Neural crest cell (in vitro differentiated cells): Measurements from ENCODE around the gene BMAL1. TPM values are rescaled to one million over a fixed set of nuclear protein-coding genes. Genes with fewer than 3 reads are reported as not detected.

Experiments
- DNase-seq: peaks from one replicate; pipeline ENCODE4 v3.0.0; 2021; ENCODE audit warnings: low read depth, mixed read lengths, low spot score
- H3K27ac Mint-ChIP-seq: one replicate; pipeline ENCODE4 v1.8.0; 2021; ENCODE audit warnings: mild to moderate bottlenecking, mixed read lengths; ENCODE audit not compliant: unreplicated experiment
- H3K27me3 Mint-ChIP-seq: 2 replicates; pipeline ENCODE4 v1.8.0; 2021; ENCODE audit warnings: low read depth, mild to moderate bottlenecking, mixed read lengths
- H3K36me3 Mint-ChIP-seq: 2 replicates; pipeline ENCODE4 v1.8.0; 2021; ENCODE audit warnings: low read depth, mild to moderate bottlenecking, mixed read lengths
- H3K4me1 Mint-ChIP-seq: 2 replicates; pipeline ENCODE4 v1.8.0; 2021; ENCODE audit warnings: mixed read lengths
- H3K4me3 Mint-ChIP-seq: one replicate; pipeline ENCODE4 v1.8.0; 2021; ENCODE audit warnings: mild to moderate bottlenecking, mixed read lengths
- H3K9me3 Mint-ChIP-seq: 2 replicates; pipeline ENCODE4 v1.8.0; 2021; ENCODE audit warnings: mixed read lengths
- CTCF ChIP-seq: fragments of 200-600 bp; sonication (generic); conservative IDR thresholded peaks from 2 replicates; pipeline ENCODE4 v1.5.0; 2021; ENCODE audit warnings: antibody characterized with exemption, mild to moderate bottlenecking
- total RNA-seq: library from RNA; stranded (reverse); gene quantifications from 2 replicates; pipeline ENCODE4 v1.2.1, GENCODE V29; 2021

BMAL1 gene
- total RNA-seq, 1 donor from 2014 or later, result 5.1 TPM

- no peaks in the 10 kb centered on the region for H3K27me3 Mint-ChIP-seq
- TF ChIP-seq CTCF, result no peak
- H3K36me3 Mint-ChIP-seq, result no peaks in the 10 kb centered on the region
- H3K4me3 Mint-ChIP-seq, result no peak overlapping the region
- H3K4me1 Mint-ChIP-seq, result peaks cover 26% of the 10 kb centered on the region
- no peaks in the 10 kb centered on the region for H3K9me3 Mint-ChIP-seq
- DNase-seq, result no peak
- H3K27ac Mint-ChIP-seq, result no peak overlapping the region
These were observed 55.9 kb downstream of the BMAL1 start for GRCh38 chr11:13333456-13333957.

- no peak overlapping the region for H3K27ac Mint-ChIP-seq
- no peaks in the 10 kb centered on the region for H3K36me3 Mint-ChIP-seq
- H3K27me3 Mint-ChIP-seq, result no peaks in the 10 kb centered on the region
- peaks cover 25% of the 10 kb centered on the region for H3K4me1 Mint-ChIP-seq
- no peaks in the 10 kb centered on the region for H3K9me3 Mint-ChIP-seq
- no peak for DNase-seq
- H3K4me3 Mint-ChIP-seq, result no peak overlapping the region
- TF ChIP-seq CTCF, result no peak
These were observed 56.6 kb downstream of the BMAL1 start for GRCh38 chr11:13334034-13334786.

- peaks cover 20% of the 10 kb centered on the region for H3K4me1 Mint-ChIP-seq
- H3K27ac Mint-ChIP-seq, result no peak overlapping the region
- peak; percentile 60 for DNase-seq
- no peaks in the 10 kb centered on the region for H3K9me3 Mint-ChIP-seq
- H3K36me3 Mint-ChIP-seq, result no peaks in the 10 kb centered on the region
- no peak overlapping the region for H3K4me3 Mint-ChIP-seq
- peak; percentile 79 for TF ChIP-seq CTCF
- H3K27me3 Mint-ChIP-seq, result no peaks in the 10 kb centered on the region
These were observed 57.7 kb downstream of the BMAL1 start for GRCh38 chr11:13335319-13335718.

GRCh38 chr11:13336246-13336878, 58.8 kb downstream of the BMAL1 start:
- Mint-ChIP-seq H3K4me3 (no peak overlapping the region), H3K27me3 (no peaks in the 10 kb centered on the region), H3K4me1 (peaks cover 22% of the 10 kb centered on the region), H3K36me3 (no peaks in the 10 kb centered on the region), H3K9me3 (no peaks in the 10 kb centered on the region), H3K27ac (no peak overlapping the region)
- TF ChIP-seq CTCF, result no peak
- no peak for DNase-seq

- Mint-ChIP-seq H3K27me3 (no peaks in the 10 kb centered on the region), H3K9me3 (no peaks in the 10 kb centered on the region), H3K4me3 (no peak overlapping the region), H3K36me3 (no peaks in the 10 kb centered on the region), H3K27ac (no peak overlapping the region), H3K4me1 (peaks cover 22% of the 10 kb centered on the region)
- no peak for TF ChIP-seq CTCF
- no peak for DNase-seq
These were observed 60.4 kb downstream of the BMAL1 start for GRCh38 chr11:13338019-13338426.
